Measurements from ENCODE around the gene TEKT3.

GRCh38 chr17:15323131-15323530, 18.3 kb downstream of the TEKT3 start:
- TF ChIP-seq RAD21 (IDR thresholded peaks at IDR 0.05; ENCODE audit: low read depth) (no peak), MAX (IDR thresholded peaks at IDR 0.05) (no peak), CEBPB (IDR thresholded peaks at IDR 0.05) (no peak), YY1 (IDR thresholded peaks at IDR 0.05; ENCODE audit: low read depth) (no peak), FOXM1 (IDR thresholded peaks at IDR 0.05; ENCODE audit: borderline replicate concordance, low read depth) (no peak), ZBTB7A (IDR thresholded peaks at IDR 0.05; ENCODE audit: low read depth) (no peak), NFIC (IDR thresholded peaks at IDR 0.05) (no peak), TAF1 (IDR thresholded peaks at IDR 0.05; ENCODE audit: low read depth) (no peak), EP300 (IDR thresholded peaks at IDR 0.05; ENCODE audit: borderline replicate concordance) (no peak)

Measured in Ishikawa (cell line).